Epithelial cell of umbilical artery (primary cell): Measurements from ENCODE around the gene MRPS15. TPM values are rescaled to one million over a fixed set of nuclear protein-coding genes. Genes with fewer than 3 reads are reported as not detected.

Source experiments
- total RNA-seq: library from RNA; depleted of rRNA; stranded (reverse); fragments of >200 nt; gene quantifications from 2 replicates; pipeline ENCODE4 v1.2.3, GENCODE V29; 2014

MRPS15 gene
- total RNA-seq = 82.8 and 97.4 TPM in 2 replicates

DNA sequence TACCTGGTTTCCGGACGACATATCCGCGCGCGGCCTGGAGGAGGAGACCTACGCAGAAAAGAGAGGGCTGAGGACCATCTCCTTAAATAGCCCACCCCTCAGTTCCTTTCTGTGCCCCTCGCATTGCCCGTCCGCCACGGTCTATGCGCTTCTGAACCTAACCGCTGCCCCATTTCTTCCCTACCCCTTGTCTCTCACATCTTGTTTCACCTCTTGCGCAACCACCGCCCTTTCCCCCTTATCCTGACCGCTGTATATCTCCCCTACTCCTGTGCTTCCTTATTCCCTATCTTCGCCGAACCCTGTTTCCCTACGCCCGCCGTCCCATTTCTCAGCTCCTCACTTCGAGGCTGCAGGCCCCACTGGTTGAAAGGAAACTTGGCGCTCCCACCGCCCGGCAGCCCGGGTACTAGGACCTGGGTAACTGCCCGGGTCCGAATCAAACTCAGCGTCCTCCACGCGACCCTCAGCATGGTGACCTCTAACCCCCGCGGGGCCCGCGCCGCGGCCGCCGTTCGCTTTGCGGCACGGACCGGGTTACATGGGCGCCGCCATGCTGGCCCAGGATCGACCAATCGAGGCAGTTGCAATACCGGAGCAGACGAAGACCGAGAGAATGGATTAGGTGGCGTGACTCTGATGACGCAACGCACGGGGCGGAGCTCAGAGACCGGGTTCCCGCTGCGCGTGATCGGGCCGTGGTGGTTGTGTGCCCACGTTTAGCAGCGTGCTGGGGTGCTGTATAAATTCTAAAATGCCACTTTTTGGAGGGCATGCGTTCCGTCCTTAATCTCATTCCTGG lies at the start of gene MRPS15:
TSS of gene MRPS15 (minus strand) at position 582 of the 802 bp plus-strand sequence. CDS start at position 473, 109 bp downstream.

DNA sequence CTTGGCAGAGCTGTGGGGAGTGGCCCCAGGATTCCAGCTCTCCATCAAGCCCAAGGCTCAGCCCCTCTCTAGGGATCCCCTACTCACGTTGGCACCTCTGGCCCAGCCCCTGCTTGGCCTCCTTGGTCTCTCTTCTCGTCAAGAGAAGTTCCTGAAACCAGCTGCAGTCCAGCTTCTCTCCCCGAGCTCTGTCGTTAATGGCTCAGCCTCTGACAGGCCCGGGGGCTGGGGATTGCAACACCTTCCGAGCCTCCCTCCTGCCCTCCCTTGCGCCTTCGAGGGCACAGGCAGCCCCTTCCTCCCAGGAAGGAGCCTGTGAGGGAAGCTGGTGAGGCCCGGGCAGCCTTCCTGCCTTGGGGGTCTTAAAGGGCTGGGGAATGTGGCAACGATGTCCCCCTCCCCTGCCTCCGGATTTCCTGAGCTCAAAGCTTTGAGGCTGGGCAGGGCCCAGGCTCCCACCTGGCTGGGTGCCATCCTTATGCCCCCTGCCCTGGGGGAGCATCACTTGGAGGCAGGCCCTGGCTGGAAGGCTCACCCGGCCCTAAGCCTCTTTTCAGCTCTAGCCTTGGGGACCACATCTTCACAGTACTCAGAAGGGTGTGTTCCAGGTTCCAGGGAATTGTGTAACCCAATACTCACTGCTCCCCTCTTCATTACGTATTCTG lies 18.7 kb upstream of the MRPS15 start, which contains the start of gene CSF3R:
TSS of gene CSF3R (minus strand) at position 190 of the 665 bp plus-strand sequence. CDS start 3,417 bp downstream, outside the sequence.

DNA sequence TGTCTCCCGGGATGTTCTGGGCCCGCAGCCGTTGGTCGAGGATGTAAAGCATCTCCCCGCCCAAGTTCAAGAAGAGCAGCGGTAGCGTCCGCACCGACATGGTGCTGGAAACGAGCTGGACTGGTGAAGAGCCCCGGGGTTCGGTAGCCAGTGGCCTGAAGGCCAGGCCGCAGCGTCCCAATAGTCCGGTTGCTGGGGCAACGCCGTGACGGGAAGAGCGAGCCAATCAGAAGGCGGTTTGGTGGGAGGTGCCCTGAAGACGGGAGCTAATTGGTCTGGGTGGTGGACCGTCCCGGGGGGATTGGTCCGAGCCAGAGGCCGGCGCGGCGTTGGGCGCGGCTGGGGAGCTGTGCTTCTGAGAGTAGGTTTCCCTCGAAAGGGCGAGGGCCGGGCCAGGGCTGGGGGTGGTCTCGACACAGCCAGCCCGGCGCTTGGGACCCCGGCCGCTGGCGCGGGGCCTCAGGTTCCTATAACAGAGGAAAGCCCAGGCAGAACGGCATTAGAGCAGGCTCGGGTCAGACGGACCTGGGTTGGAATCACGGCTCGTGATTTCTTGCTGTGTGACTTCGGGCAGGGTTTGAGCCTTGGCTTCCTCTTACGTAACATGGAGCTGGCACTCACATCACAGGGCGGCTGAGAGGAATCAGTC lies 13.8 kb downstream of the MRPS15 start, which contains the start of gene OSCP1:
TSS of gene OSCP1 (minus strand) at position 182 of the 649 bp plus-strand sequence. CDS start at position 100, 82 bp downstream.

Other genes with a start within 250 kb of the MRPS15 start
- gene THRAP3, start 239.9 kb downstream of the MRPS15 start, total RNA-seq = 95.2 and 127 TPM in 2 replicates
- gene SH3D21, start 158.0 kb downstream of the MRPS15 start, total RNA-seq = 0.91 and 0.97 TPM in 2 replicates
- 170 and 275 TPM in 2 replicates for gene EVA1B, start 140.7 kb downstream of the MRPS15 start, total RNA-seq
- 10.7 and 14.7 TPM in 2 replicates for gene STK40, start 78.5 kb downstream of the MRPS15 start, total RNA-seq
- gene LSM10, start 66.5 kb downstream of the MRPS15 start, total RNA-seq = 11.1 and 13.3 TPM in 2 replicates
- 4.9 and 5.5 TPM in 2 replicates for gene OSCP1, start 13.9 kb downstream of the MRPS15 start, total RNA-seq
- gene CSF3R, start 18.5 kb upstream of the MRPS15 start, total RNA-seq = not detected in 2 replicates